HG02981 (cell line): Measurements from ENCODE around the gene C1orf105.
"Not testable (repeated sequence)": the region's sequence is repeated elsewhere in the genome, so short reads cannot be mapped to it uniquely, and the experiment has no call there.

ENCODE experiments used
- ATAC-seq: cut with Tn5 transposase; IDR thresholded peaks from one replicate; pipeline ENCODE4 v1.9.1; 2021; ENCODE audit warnings: mild to moderate bottlenecking, moderate library complexity; ENCODE audit not compliant: unreplicated experiment

C1orf105 gene, protein sequence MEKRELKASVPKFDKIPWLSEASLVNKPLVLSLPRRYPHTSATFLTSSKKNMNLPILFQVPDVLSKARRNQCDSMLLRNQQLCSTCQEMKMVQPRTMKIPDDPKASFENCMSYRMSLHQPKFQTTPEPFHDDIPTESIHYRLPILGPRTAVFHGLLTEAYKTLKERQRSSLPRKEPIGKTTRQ

GRCh38 chr1:172420385-172420784, at the start of gene C1orf105:
TSS of gene C1orf105 (plus strand) at chr1:172420685. CDS start at chr1:172420886, 201 bp downstream.
- no peak for ATAC-seq

DNA sequence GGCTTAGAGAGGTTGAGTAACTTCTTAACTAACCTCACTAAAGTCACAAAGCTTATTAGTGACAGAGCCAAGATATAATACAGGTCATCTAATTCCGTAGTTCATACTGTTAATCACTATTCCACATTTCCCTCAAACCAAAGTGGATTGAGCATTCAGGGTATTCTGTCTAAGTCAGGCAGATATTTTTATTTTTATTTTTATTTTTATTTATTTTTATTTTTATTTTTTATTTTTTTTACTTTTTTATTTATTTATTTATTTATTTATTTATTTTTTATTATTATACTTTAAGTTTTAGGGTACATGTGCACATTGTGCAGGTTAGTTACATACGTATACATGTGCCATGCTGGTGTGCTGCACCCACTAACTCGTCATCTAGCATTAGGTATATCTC, 48.8 kb upstream of the C1orf105 start:
- ATAC-seq = not testable (repeated sequence)

DNA sequence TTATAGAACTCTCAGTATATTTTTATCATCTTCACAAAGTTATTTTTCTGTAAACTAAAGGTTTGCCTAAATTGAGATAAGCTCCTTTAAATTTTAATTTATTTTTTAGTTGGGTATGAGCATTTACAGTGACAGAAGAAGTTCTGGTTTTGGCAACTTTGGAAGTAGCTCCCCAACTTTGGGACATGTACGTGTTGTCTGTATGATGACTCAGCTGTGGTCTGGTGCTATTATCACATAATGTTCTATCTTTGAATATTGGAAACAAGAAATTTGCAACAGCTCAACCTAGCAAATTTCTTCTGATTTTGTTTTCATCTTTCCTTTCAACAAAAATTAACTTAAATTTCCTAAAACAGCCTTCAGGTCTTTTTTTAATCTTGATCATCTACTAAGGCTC, 46.6 kb upstream of the C1orf105 start:
- no peak for ATAC-seq

- ATAC-seq = no peak
Measured at GRCh38 chr1:172375211-172375631, 45.3 kb upstream of the C1orf105 start.

DNA sequence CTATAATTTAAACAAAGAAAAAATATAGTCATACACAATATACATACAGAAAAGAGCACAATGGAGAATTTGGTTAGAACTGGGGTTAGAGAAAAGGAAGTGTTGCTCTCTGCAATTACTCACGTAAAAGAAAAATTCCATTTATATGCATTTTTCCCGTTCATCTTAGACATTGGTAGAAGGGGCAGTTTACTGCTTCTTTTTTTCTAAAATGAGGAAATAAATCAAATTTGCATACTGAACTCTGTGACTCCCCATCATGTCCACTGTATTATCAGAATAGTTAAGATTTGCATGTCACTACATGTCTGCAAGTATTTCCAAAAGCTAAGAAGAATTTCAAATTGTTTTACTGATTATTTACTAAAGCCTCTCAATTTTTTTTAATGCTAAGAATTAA, 44.1 kb upstream of the C1orf105 start:
- ATAC-seq = no peak

- no peak for ATAC-seq
Measured at GRCh38 chr1:172377565-172377964, 42.9 kb upstream of the C1orf105 start.

DNA sequence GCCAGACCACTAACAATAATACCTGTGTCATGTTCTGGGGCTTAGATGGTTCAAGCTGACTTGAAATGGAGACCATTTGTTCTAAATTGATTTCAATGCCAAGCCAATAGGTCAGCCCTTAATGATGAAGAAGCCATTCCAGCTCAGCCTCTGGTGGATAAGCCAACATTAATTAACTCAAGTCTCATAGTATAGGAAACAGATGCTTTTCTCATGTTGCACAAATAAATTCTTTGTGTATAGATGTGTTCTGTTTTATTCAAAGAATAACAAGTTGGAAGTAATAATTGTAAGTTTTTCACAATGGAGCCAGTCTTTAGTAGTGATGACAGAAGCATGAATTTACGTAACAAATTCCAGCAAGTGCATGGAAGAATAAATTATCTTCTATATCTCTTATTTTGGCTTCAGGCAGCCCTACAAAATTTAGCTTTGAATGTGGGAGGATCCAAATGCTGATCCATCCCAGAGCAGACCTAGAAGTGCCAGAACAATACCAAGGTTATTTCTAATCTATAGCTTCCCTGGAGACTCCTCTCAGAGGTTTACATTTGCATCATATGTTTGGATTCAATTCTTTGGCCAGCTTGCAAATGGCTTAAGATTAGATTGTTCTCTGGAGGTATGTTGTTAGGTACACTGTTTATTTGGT, 42.2 kb upstream of the C1orf105 start:
- no peak for ATAC-seq

- ATAC-seq = peak; percentile 82
Measured at GRCh38 chr1:172380441-172381244, 39.8 kb upstream of the C1orf105 start.

- no peak for ATAC-seq
Measured at GRCh38 chr1:172381946-172382345, 38.5 kb upstream of the C1orf105 start.

GRCh38 chr1:172382406-172382805, 38.1 kb upstream of the C1orf105 start:
- no peak for ATAC-seq

DNA sequence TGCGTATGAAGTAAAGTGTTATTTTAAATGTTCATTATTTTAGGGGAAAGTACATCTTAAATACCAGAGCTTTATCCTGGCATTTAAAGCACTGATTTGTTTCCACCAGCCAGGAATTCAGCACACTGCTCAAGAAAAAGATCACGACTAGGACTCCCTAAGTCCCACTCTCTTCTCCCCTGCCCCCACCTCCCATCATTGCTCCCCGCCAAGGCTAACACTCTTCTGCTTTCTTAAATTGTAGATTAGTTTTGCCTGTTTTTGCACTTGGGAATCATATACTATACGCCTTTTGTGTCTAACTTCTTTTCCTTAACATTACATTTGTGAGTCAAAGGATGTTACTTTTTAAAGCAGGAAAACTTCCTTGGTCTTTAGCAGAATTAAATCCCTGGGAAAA, 37.5 kb upstream of the C1orf105 start:
- no peak for ATAC-seq

DNA sequence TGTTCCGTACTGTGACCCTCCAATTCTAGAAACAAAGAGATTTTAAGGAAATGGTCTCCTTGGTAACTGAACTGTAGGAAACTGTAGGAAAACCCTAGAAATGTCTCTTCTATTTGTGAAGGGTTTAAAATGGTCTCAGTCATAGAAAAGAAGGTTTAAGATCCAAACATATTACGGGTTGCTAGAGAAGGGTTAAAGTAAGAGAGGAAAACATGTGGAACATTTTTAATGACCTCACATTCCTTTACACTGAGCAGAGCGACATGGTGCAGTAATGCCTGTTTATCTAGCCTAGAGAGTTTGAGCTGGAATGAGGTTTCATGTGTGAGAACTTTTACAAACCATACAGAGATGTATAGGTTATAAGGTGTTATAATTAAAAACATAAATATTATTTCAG, 36.9 kb upstream of the C1orf105 start:
- no peak for ATAC-seq

DNA sequence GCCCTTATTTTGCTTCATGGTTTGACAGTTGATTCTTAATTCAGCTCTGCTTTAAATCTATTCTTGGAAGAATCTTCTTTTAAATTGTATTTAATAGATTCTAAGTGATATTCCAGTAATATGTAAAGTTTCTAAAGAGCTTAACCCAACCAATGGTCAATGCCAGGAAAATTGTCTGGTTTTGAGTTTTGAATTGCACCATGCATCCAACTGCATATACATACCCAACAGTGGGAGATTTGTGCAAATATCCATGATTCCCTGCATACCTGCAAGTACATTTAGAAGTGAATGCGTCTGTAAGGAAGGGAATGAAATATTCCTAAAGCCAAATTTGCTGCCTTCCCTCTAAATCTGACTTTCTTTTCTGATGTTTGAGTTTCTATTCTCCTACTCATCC, 35.8 kb upstream of the C1orf105 start:
- ATAC-seq = no peak

DNA sequence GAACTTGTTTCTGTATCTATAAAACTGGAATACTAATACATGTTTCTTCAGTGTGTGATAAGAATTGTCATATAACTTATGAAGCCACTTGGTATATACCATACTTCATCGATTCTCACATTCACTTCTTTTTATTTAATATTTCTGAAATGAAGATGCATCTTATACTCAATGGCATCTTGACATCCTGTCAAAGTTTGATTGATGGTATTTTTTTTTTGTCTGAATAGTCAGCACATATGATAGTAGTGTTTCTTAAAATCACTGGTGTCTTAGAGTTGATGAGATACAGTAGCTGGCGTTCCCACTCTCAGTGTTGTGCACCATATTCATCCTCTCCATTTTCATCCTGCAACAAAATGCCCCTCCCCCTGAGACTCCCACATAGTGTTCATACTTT, 34.4 kb upstream of the C1orf105 start:
- ATAC-seq = no peak

DNA sequence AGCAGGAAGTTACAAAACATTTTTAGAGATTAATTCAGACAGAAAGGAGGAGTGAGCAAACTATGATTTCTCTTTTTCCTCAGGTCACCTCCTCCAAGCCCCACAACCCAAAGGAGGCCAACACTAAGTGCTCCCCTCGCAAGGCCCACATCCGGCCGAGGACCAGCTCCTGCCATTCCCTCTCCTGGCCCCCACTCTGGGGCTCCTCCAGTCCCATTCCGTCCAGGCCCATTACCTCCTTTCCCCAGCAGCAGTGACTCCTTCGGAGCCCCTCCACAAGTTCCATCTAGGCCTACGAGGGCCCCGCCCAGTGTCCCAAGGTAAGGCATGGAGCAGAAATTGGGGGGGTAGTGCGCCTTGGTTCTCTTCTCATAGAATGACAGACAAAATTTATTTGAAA, 32.0 kb upstream of the C1orf105 start:
- ATAC-seq = no peak

DNA sequence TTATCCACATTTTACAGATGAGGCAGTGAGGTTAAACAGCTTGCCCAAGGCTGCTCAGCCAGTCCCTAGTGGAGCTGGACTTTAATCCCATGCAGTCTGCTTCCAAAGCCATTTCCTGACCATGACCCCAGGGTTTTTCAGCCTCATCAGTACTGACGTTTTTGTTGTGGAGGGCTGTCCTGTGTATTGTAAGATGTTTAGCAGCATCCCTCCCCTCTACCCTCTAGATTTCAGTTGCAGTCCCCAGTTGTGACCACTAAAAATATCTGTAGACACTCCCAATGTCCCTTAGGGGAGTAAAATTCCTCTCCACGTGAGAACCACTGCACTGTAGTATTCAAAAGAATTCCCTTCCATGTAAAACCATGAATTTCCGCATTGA, 30.2 kb upstream of the C1orf105 start:
- ATAC-seq = peak; percentile 12

- peak; percentile 62 for ATAC-seq
Measured at GRCh38 chr1:172390683-172391551, 29.6 kb upstream of the C1orf105 start.

- ATAC-seq = no peak
Measured at GRCh38 chr1:172391976-172392375, 28.5 kb upstream of the C1orf105 start.

GRCh38 chr1:172393354-172393753, 27.1 kb upstream of the C1orf105 start:
- no peak for ATAC-seq

DNA sequence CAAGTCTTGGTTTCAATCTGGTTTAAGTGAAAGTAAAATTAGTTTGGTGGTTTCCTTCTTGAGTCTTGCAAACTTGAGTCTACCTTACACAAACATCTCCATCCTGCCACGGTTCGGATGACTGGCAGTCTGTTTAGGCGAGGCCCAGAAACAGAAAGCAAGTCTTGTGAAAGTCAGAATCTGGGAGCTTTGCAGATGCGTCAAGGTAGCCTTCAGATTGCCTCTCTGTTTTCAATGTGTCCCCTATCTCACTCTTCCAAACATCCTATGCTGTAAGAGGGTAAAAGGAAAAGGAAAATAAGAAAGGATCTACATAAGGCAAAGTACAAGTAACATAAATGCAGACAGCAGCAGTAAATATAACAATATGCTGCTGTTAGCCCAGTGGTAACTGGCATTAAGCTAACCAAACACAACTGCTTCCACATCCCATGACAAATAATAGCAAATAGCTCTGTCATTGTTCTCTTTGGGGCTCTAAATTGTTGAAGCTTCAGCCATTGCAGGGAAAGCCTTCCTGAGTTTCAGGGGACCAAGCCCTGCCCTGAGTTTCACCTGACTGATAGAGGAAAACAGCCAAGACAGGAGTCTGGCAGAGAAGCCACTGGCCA, 26.2 kb upstream of the C1orf105 start:
- peak; percentile 76 for ATAC-seq

DNA sequence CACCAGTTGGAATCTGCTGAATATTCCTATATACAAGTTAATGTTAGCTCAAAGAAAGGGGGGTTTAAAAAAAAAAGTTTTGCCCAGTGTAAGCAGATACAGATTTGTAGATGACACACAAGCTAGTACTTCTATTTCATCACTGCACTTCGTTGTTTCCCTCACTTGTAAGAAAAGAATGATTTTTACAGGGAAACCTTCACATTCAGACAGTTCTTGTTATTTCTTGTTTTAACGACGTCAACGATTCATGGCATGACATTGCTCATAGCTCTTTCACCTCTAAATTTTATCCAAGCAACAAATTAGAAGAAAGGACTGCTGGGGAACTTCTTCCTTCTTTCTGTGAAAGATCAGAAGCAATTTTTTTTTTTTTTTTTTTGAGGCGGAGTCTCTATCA, 25.7 kb upstream of the C1orf105 start:
- no peak for ATAC-seq
